Panc1 (cell line): ENCODE data around the gene SLC25A29. TPM values are rescaled to one million over a fixed set of nuclear protein-coding genes. Genes with fewer than 3 reads are reported as not detected.

Experiments
- ATAC-seq: fragments of 200-7000 bp; cut with Tn5 transposase; 2 replicates; pipeline ENCODE4 v1.9.1; 2020; ENCODE audit warnings: mild to moderate bottlenecking, moderate library complexity
- BruUV-seq: library from RNA; stranded (reverse); fragments of 400-500 nt; replicated peaks from 2 replicates; lab custom pipeline; 2021; lab: Mats Ljungman, UMichigan
- CTCF ChIA-PET: fragments of 300-600 bp; sonication (Branson Sonifier 250); formaldehyde crosslinking; loops from one replicate; lab custom pipeline; 2022; ENCODE audit warnings: antibody characterized with exemption; lab: Charles Lee
- POLR2A ChIA-PET: fragments of 300-600 bp; sonication (Branson Sonifier 250); formaldehyde crosslinking; loops from one replicate; lab custom pipeline; 2022; ENCODE audit warnings: antibody characterized with exemption; lab: Charles Lee
- DNase-seq: peaks from one replicate; pipeline ENCODE4 v3.0.0-alpha.2; 2010; ENCODE audit warnings: low read depth, low spot score
- H3K27ac ChIP-seq: 2 replicates; pipeline ENCODE4 v1.5.1; 2011; ENCODE audit warnings: mild to moderate bottlenecking, low read length, inconsistent platforms
- H3K27me3 ChIP-seq: fragments of 200-500 bp; sonication (Bioruptor generic); 2 replicates; pipeline ENCODE4 v1.6.0; 2014; ENCODE audit warnings: low read length, inconsistent platforms; ENCODE audit not compliant: control insufficient read depth, insufficient read depth
- H3K36me3 ChIP-seq: fragments of 200-500 bp; sonication (Bioruptor generic); 2 replicates; pipeline ENCODE4 v1.5.1; 2014; ENCODE audit warnings: inconsistent platforms, mild to moderate bottlenecking, low read length, moderate library complexity; ENCODE audit not compliant: control insufficient read depth, insufficient read depth
- H3K4me1 ChIP-seq: 2 replicates; pipeline ENCODE4 v1.5.1; 2011; ENCODE audit warnings: inconsistent platforms, mild to moderate bottlenecking, low read length, moderate library complexity; ENCODE audit not compliant: control insufficient read depth, insufficient read depth
- H3K4me3 ChIP-seq, 2 experiments: 2 replicates each; pipeline ENCODE4 v1.5.1; 2011 to 2012; ENCODE audit warnings: low read depth in 2 of 2, low read length in 2 of 2, mild to moderate bottlenecking in 2 of 2, inconsistent platforms in 1 of 2, moderate library complexity in 1 of 2
- H3K9me3 ChIP-seq: fragments of 200-500 bp; sonication (Bioruptor generic); 2 replicates; pipeline ENCODE4 v1.5.1; 2014; ENCODE audit warnings: low read depth, mild to moderate bottlenecking, inconsistent platforms, low read length, moderate library complexity; ENCODE audit not compliant: control insufficient read depth, insufficient read depth
- POLR2AphosphoS5 ChIP-seq: IDR thresholded peaks from 2 replicates; pipeline ENCODE4 v1.6.1; 2012; ENCODE audit warnings: mild to moderate bottlenecking, low read depth, low read length, moderate library complexity
- SIN3A ChIP-seq: IDR thresholded peaks from 2 replicates; pipeline ENCODE4 v1.6.1; 2012; ENCODE audit warnings: low read depth, mild to moderate bottlenecking, low read length, moderate library complexity, borderline replicate concordance; ENCODE audit not compliant: insufficient read depth
- TCF7L2 ChIP-seq: IDR thresholded peaks from 2 replicates; pipeline ENCODE4 v1.6.1; 2011; ENCODE audit warnings: mild to moderate bottlenecking, low read depth, low read length, inconsistent platforms
- in situ Hi-C: cut with HindIII; loops from 2 replicates; pipeline ENCODE4 v1.10.0; 2016; ENCODE audit warnings: low sequenced_read_pairs, low pct_unique_long_range_greater_than_20kb
- intact Hi-C: fragments of 100-400 bp; cut with micrococcal nuclease; formaldehyde crosslinking; loops from one replicate; pipeline ENCODE4 v1.10.0; 2022; ENCODE audit not compliant: unreplicated experiment
- total RNA-seq: library from RNA; stranded (reverse); gene quantifications from one replicate; pipeline ENCODE4 v1.2.1, GENCODE V29; 2021; ENCODE audit not compliant: unreplicated experiment
- TF ChIP-seq, protein P1 (sequence below), 2 experiments: IDR thresholded peaks; 2 replicates each; pipeline ENCODE4 v1.6.1; 2011 to 2012; ENCODE audit warnings: low read depth in 2 of 2, control low read depth in 1 of 2, low read length in 1 of 2, mild to moderate bottlenecking in 1 of 2, moderate library complexity in 1 of 2; ENCODE audit not compliant: insufficient read depth in 1 of 2
- TF ChIP-seq, protein P2 (sequence below): fragments of 450-650 bp; IDR thresholded peaks from 2 replicates; pipeline ENCODE4 v1.5.1; 2017; ENCODE audit warnings: mild to moderate bottlenecking

The SLC25A29 gene
- total RNA-seq, 1 experiment from 2014 or later = 33.6 TPM

DNA sequence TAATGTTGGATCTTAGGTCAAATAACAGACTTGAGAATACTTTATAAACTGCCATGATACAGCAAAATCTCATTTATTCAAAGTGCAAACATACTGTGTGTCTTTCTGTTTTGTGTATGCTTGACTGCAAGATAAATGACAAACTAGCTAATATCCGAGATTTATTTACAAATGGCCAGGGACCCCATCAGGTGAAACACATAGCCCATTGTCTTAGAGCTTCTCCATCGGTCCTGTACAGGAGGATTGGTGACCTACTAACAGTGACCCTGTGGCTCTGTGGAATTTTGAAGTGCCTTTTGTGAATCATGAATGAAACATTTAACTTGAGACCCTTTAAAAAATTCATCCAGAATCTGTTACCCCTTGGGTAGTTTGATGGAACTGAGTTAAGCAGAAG, 27.1 kb downstream of the SLC25A29 start:
- ATAC-seq = no peak
- intact Hi-C loops (no loop called here), in situ Hi-C loops (no loop called here)
- Histone ChIP-seq H3K27me3 (no peaks in the 10 kb centered on the region), H3K9me3 (no peaks in the 10 kb centered on the region), H3K27ac (peak overlapping the region; percentile 63; the same call in 1 of the 2 replicates), H3K4me1 (peaks cover 40% of the 10 kb centered on the region), H3K36me3 (no peaks in the 10 kb centered on the region; the same call in 1 of the 2 replicates), H3K4me3 (no peak overlapping the region)
- ChIA-PET POLR2A (interaction anchor here (0.7 kb wide), 1 partner anchor 38 kb away, joined by 3 read pairs; no protein-coding TSS in a partner anchor), CTCF (no interaction called here)
- no peak for DNase-seq
- BruUV-seq = no TSS peak
- no peak for TF ChIP-seq SIN3A
- no peak for TF ChIP-seq POLR2AphosphoS5
- TF ChIP-seq, protein P1, sequence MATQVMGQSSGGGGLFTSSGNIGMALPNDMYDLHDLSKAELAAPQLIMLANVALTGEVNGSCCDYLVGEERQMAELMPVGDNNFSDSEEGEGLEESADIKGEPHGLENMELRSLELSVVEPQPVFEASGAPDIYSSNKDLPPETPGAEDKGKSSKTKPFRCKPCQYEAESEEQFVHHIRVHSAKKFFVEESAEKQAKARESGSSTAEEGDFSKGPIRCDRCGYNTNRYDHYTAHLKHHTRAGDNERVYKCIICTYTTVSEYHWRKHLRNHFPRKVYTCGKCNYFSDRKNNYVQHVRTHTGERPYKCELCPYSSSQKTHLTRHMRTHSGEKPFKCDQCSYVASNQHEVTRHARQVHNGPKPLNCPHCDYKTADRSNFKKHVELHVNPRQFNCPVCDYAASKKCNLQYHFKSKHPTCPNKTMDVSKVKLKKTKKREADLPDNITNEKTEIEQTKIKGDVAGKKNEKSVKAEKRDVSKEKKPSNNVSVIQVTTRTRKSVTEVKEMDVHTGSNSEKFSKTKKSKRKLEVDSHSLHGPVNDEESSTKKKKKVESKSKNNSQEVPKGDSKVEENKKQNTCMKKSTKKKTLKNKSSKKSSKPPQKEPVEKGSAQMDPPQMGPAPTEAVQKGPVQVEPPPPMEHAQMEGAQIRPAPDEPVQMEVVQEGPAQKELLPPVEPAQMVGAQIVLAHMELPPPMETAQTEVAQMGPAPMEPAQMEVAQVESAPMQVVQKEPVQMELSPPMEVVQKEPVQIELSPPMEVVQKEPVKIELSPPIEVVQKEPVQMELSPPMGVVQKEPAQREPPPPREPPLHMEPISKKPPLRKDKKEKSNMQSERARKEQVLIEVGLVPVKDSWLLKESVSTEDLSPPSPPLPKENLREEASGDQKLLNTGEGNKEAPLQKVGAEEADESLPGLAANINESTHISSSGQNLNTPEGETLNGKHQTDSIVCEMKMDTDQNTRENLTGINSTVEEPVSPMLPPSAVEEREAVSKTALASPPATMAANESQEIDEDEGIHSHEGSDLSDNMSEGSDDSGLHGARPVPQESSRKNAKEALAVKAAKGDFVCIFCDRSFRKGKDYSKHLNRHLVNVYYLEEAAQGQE (IDR thresholded peaks at IDR 0.05; ENCODE audit: insufficient read depth in 1 of 2, low read depth in 2 of 2, low read length in 1 of 2) = no peak
- TF ChIP-seq TCF7L2 = no peak
- TF ChIP-seq, protein P2, sequence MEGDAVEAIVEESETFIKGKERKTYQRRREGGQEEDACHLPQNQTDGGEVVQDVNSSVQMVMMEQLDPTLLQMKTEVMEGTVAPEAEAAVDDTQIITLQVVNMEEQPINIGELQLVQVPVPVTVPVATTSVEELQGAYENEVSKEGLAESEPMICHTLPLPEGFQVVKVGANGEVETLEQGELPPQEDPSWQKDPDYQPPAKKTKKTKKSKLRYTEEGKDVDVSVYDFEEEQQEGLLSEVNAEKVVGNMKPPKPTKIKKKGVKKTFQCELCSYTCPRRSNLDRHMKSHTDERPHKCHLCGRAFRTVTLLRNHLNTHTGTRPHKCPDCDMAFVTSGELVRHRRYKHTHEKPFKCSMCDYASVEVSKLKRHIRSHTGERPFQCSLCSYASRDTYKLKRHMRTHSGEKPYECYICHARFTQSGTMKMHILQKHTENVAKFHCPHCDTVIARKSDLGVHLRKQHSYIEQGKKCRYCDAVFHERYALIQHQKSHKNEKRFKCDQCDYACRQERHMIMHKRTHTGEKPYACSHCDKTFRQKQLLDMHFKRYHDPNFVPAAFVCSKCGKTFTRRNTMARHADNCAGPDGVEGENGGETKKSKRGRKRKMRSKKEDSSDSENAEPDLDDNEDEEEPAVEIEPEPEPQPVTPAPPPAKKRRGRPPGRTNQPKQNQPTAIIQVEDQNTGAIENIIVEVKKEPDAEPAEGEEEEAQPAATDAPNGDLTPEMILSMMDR = no peak

DNA sequence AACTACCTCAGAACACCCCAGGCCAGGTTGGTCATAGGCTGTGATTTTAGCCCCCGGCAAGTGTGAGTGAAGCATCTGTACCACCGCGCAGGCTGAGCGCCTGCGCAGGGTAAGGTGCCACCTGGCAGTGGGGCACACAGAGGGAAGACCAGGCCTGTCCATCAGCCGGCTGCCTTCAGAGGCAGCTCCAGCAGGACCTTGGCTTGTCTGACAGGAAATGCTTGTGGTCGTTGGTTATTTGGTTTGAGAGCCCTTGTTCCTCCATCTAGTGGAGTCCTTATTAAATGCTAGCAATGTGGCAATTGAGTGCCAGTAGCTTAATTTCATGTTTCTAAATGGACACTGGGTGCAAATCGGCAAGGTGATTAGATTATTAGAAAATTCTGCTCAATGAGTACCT, 27.5 kb downstream of the SLC25A29 start:
- BruUV-seq = no TSS peak
- Histone ChIP-seq H3K4me1 (peaks cover 39% of the 10 kb centered on the region), H3K4me3 (no peak overlapping the region), H3K27me3 (no peaks in the 10 kb centered on the region), H3K9me3 (no peaks in the 10 kb centered on the region), H3K27ac (peak overlapping the region; percentile 63; the same call in 1 of the 2 replicates), H3K36me3 (no peaks in the 10 kb centered on the region; the same call in 1 of the 2 replicates)
- in situ Hi-C loops (no loop called here), intact Hi-C loops (no loop called here)
- CTCF ChIA-PET = no interaction called here
- DNase-seq (no peak), ATAC-seq (peak; percentile 61)
- TF ChIP-seq, protein P1 (IDR thresholded peaks at IDR 0.05; ENCODE audit: insufficient read depth in 1 of 2, low read depth in 2 of 2, low read length in 1 of 2) = no peak
- no peak for TF ChIP-seq POLR2AphosphoS5
- TF ChIP-seq SIN3A = no peak
- TF ChIP-seq, protein P2 = no peak
- TF ChIP-seq TCF7L2 = no peak
- POLR2A ChIA-PET = interaction anchor here (0.7 kb wide), 1 partner anchor 37 kb away, joined by 3 read pairs; no protein-coding TSS in a partner anchor
